ENCODE results near the gene UGT2A1.

The UGT2A1 gene

GRCh38 chr4:69584135-69584534, 68.9 kb downstream of the UGT2A1 start:
- H3K4me3 ChIP-seq (ENCODE audit: low read depth, low read length) = no peak overlapping the region
- H3K9me3 ChIP-seq (ENCODE audit: control insufficient read depth, insufficient read depth, low read length) = no peaks in the 10 kb centered on the region

GRCh38 chr4:69583543-69583942, 69.5 kb downstream of the UGT2A1 start:
- no peak overlapping the region for H3K9ac ChIP-seq (ENCODE audit: low read depth, low read length)
- no peaks in the 10 kb centered on the region for H3K27me3 ChIP-seq (ENCODE audit: control insufficient read depth, insufficient read depth, low read length)
- no peaks in the 10 kb centered on the region for H3K4me1 ChIP-seq (ENCODE audit: control insufficient read depth, insufficient read depth, low read length)
- H3K36me3 ChIP-seq (ENCODE audit: control insufficient read depth, insufficient read depth, low read length) = no peaks in the 10 kb centered on the region
- no peak overlapping the region for H3K4me3 ChIP-seq (ENCODE audit: low read depth, low read length)
- H3K9me3 ChIP-seq (ENCODE audit: control insufficient read depth, insufficient read depth, low read length) = no peaks in the 10 kb centered on the region

More at GRCh38 chr4:69584135-69584534, 68.9 kb downstream of the UGT2A1 start:
- Histone ChIP-seq H3K9ac (ENCODE audit: low read depth, low read length) (no peak overlapping the region), H3K27me3 (ENCODE audit: control insufficient read depth, insufficient read depth, low read length) (no peaks in the 10 kb centered on the region), H3K36me3 (ENCODE audit: control insufficient read depth, insufficient read depth, low read length) (no peaks in the 10 kb centered on the region), H3K4me1 (ENCODE audit: control insufficient read depth, insufficient read depth, low read length) (no peaks in the 10 kb centered on the region)

- Histone ChIP-seq H3K36me3 (ENCODE audit: control insufficient read depth, insufficient read depth, low read length) (no peaks in the 10 kb centered on the region), H3K4me1 (ENCODE audit: control insufficient read depth, insufficient read depth, low read length) (no peaks in the 10 kb centered on the region), H3K9me3 (ENCODE audit: control insufficient read depth, insufficient read depth, low read length) (no peaks in the 10 kb centered on the region), H3K27me3 (ENCODE audit: control insufficient read depth, insufficient read depth, low read length) (no peaks in the 10 kb centered on the region), H3K4me3 (ENCODE audit: low read depth, low read length) (no peak overlapping the region), H3K9ac (ENCODE audit: low read depth, low read length) (no peak overlapping the region)
These were observed 75.8 kb downstream of the UGT2A1 start for GRCh38 chr4:69577245-69577644.

- Histone ChIP-seq H3K4me1 (ENCODE audit: control insufficient read depth, insufficient read depth, low read length) (no peaks in the 10 kb centered on the region), H3K27me3 (ENCODE audit: control insufficient read depth, insufficient read depth, low read length) (no peaks in the 10 kb centered on the region), H3K9me3 (ENCODE audit: control insufficient read depth, insufficient read depth, low read length) (no peaks in the 10 kb centered on the region), H3K36me3 (ENCODE audit: control insufficient read depth, insufficient read depth, low read length) (no peaks in the 10 kb centered on the region), H3K9ac (ENCODE audit: low read depth, low read length) (no peak overlapping the region), H3K4me3 (ENCODE audit: low read depth, low read length) (no peak overlapping the region)
These were observed 76.7 kb downstream of the UGT2A1 start for GRCh38 chr4:69576251-69576877.

- Histone ChIP-seq H3K4me1 (ENCODE audit: control insufficient read depth, insufficient read depth, low read length) (no peaks in the 10 kb centered on the region), H3K9ac (ENCODE audit: low read depth, low read length) (no peak overlapping the region), H3K9me3 (ENCODE audit: control insufficient read depth, insufficient read depth, low read length) (no peaks in the 10 kb centered on the region), H3K27me3 (ENCODE audit: control insufficient read depth, insufficient read depth, low read length) (no peaks in the 10 kb centered on the region), H3K36me3 (ENCODE audit: control insufficient read depth, insufficient read depth, low read length) (no peaks in the 10 kb centered on the region), H3K4me3 (ENCODE audit: low read depth, low read length) (no peak overlapping the region)
These were observed 84.3 kb downstream of the UGT2A1 start for GRCh38 chr4:69568787-69569186.

- no peaks in the 10 kb centered on the region for H3K27me3 ChIP-seq (ENCODE audit: control insufficient read depth, insufficient read depth, low read length)
- no peaks in the 10 kb centered on the region for H3K9me3 ChIP-seq (ENCODE audit: control insufficient read depth, insufficient read depth, low read length)
- no peak overlapping the region for H3K4me3 ChIP-seq (ENCODE audit: low read depth, low read length)
- H3K36me3 ChIP-seq (ENCODE audit: control insufficient read depth, insufficient read depth, low read length) = no peaks in the 10 kb centered on the region
- H3K9ac ChIP-seq (ENCODE audit: low read depth, low read length) = no peak overlapping the region
- no peaks in the 10 kb centered on the region for H3K4me1 ChIP-seq (ENCODE audit: control insufficient read depth, insufficient read depth, low read length)
These were observed 89.6 kb downstream of the UGT2A1 start for GRCh38 chr4:69563424-69563823.

- Histone ChIP-seq H3K4me1 (ENCODE audit: control insufficient read depth, insufficient read depth, low read length) (no peaks in the 10 kb centered on the region), H3K9ac (ENCODE audit: low read depth, low read length) (no peak overlapping the region), H3K9me3 (ENCODE audit: control insufficient read depth, insufficient read depth, low read length) (no peaks in the 10 kb centered on the region), H3K36me3 (ENCODE audit: control insufficient read depth, insufficient read depth, low read length) (no peaks in the 10 kb centered on the region), H3K4me3 (ENCODE audit: low read depth, low read length) (no peak overlapping the region), H3K27me3 (ENCODE audit: control insufficient read depth, insufficient read depth, low read length) (no peaks in the 10 kb centered on the region)
These were observed 103.4 kb downstream of the UGT2A1 start for GRCh38 chr4:69549651-69550050.

- Histone ChIP-seq H3K27me3 (ENCODE audit: control insufficient read depth, insufficient read depth, low read length) (no peaks in the 10 kb centered on the region), H3K9me3 (ENCODE audit: control insufficient read depth, insufficient read depth, low read length) (no peaks in the 10 kb centered on the region), H3K36me3 (ENCODE audit: control insufficient read depth, insufficient read depth, low read length) (no peaks in the 10 kb centered on the region), H3K4me1 (ENCODE audit: control insufficient read depth, insufficient read depth, low read length) (no peaks in the 10 kb centered on the region), H3K4me3 (ENCODE audit: low read depth, low read length) (no peak overlapping the region), H3K9ac (ENCODE audit: low read depth, low read length) (no peak overlapping the region)
These were observed 106.8 kb downstream of the UGT2A1 start for GRCh38 chr4:69546134-69546765.
